Prostate gland (tissue), 2 donors: ENCODE data around the gene HNRNPU.

Experiments used
- CTCF ChIP-seq, 4 experiments: fragments of 200-600 bp in 2 of 4; fragments of 450-650 bp in 2 of 4; sonication (generic) in 2 of 4; IDR thresholded peaks; 1 replicate in 3 of 4; 2 replicates in 1 of 4; pipeline ENCODE4 v1.5.1; 2016 to 2019; ENCODE audit warnings: antibody characterized with exemption in 4 of 4, mild to moderate bottlenecking in 2 of 4, moderate library complexity in 2 of 4
- POLR2A ChIP-seq: fragments of 450-650 bp; IDR thresholded peaks from one replicate; pipeline ENCODE4 v1.6.1; 2016; ENCODE audit warnings: antibody characterized with exemption, mild to moderate bottlenecking
- POLR2AphosphoS5 ChIP-seq: sonication (generic); formaldehyde crosslinking; IDR thresholded peaks from one replicate; pipeline ENCODE4 v1.6.1; 2017; ENCODE audit warnings: antibody characterized with exemption

DNA sequence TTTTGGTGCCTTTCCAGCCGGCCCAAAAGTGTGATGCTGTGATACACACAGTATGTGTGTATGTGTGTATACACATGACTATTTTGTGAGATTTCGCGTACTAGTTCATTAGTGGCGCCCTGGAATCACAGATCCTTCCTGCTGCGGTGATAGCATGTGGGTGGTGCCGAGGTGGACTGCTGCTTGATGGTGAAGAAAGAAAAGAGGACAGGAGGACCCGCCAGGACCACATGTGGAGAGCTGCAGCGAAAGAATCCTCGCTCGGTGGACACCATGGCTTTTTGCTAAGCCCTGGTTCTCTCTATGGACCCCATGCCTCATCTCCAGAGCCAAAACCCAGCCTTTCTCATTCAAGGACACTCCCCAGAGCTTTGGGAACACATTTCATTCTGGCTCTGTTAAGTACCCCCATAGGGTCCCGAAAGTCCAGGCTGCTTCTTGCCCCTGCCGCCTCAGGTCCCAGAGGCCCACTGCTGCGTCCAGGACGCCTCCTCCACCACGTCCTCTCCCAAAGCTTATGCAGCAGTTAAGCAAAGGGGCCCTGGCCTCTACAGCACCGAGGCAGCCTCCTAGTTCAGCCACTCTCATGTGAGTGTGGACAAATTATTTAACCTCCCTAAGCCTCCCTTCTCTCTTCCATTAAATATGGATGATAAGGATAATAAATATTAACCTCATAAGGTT lies 61.6 kb downstream of the HNRNPU start:
- TF ChIP-seq POLR2A: no peak
- no peak for TF ChIP-seq POLR2AphosphoS5
- TF ChIP-seq CTCF (IDR thresholded peaks at IDR 0.05): no peak
